ENCODE measurements around the gene UBE2J1.
"Not testable (repeated sequence)": the region's sequence is repeated elsewhere in the genome, so short reads cannot be mapped to it uniquely, and the experiment has no call there.

UBE2J1 gene

DNA sequence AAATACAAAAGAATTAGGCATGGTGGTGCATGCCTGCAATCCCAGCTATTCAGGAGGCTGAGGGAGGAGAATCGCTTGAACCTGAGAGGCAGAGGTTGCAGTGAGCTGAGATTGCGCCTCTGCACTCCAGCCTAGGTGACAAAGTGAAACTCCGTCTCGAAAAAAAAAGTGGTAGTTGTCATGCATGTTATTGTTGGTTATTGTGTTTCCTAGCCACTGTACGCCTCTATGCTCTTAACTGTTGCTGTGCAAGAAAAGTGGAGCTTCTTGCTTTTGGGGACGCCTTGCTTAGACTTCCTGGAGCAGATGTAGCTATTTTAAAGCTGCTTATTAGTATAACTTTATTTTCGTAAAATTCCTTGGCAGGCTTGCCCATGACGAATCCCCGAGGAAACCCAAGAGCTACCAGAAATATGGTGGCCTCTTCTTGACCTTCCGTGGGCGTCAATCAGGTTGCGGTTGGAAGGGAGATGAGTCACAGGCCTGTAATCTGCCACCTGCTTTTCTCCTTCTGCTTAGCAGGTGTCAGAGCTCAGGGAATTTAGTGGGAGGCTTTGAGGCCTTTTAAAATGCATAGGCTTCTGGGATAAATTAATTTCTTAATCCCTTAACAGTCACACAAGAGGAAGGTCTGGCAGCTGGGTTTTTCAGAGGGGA, 54.7 kb downstream of the UBE2J1 start:
- Histone ChIP-seq H4K20me1 (ENCODE audit: insufficient read depth, low read length) (no peaks in the 10 kb centered on the region), H3K79me2 (ENCODE audit: insufficient read depth, low read length) (no peaks in the 10 kb centered on the region), H3K9me3 (ENCODE audit: low read length) (no peaks in the 10 kb centered on the region), H3K9me2 (ENCODE audit: low read depth, low read length) (no peaks in the 10 kb centered on the region), H3K4me2 (ENCODE audit: low read length) (no peak overlapping the region), H3K9ac (ENCODE audit: low read length) (no peak overlapping the region), H3F3A (ENCODE audit: insufficient read depth, low read length) (no peaks in the 10 kb centered on the region), H3K27ac (ENCODE audit: low read depth, low read length, poor library complexity, severe bottlenecking) (no peak overlapping the region), H3K27me3 (ENCODE audit: insufficient read depth, low read length) (no peaks in the 10 kb centered on the region), H3K4me3 (ENCODE audit: low read depth, low read length, poor library complexity, severe bottlenecking) (no peak overlapping the region), H2AFZ (ENCODE audit: low read length) (no peak overlapping the region), H3K36me3 (ENCODE audit: insufficient read depth, low read length) (no peaks in the 10 kb centered on the region), H3K4me1 (ENCODE audit: insufficient read depth, low read length, severe bottlenecking) (peaks cover 15% of the 10 kb centered on the region)
- TF ChIP-seq CTCF (IDR thresholded peaks at IDR 0.05; ENCODE audit: low read length) (no peak), EZH2 (IDR thresholded peaks at IDR 0.05; ENCODE audit: borderline replicate concordance, low read length) (no peak)

GRCh38 chr6:89295981-89296380, 56.5 kb downstream of the UBE2J1 start:
- Histone ChIP-seq H3K4me2 (ENCODE audit: low read length) (no peak overlapping the region), H3K9me3 (ENCODE audit: low read length) (no peaks in the 10 kb centered on the region), H3K27ac (ENCODE audit: low read depth, low read length, poor library complexity, severe bottlenecking) (no peak overlapping the region), H4K20me1 (ENCODE audit: insufficient read depth, low read length) (no peaks in the 10 kb centered on the region), H3K79me2 (ENCODE audit: insufficient read depth, low read length) (no peaks in the 10 kb centered on the region), H3K4me1 (ENCODE audit: insufficient read depth, low read length, severe bottlenecking) (peaks cover 15% of the 10 kb centered on the region), H3K9me2 (ENCODE audit: low read depth, low read length) (no peaks in the 10 kb centered on the region), H2AFZ (ENCODE audit: low read length) (no peak overlapping the region), H3K36me3 (ENCODE audit: insufficient read depth, low read length) (no peaks in the 10 kb centered on the region), H3F3A (ENCODE audit: insufficient read depth, low read length) (no peaks in the 10 kb centered on the region), H3K4me3 (ENCODE audit: low read depth, low read length, poor library complexity, severe bottlenecking) (no peak overlapping the region), H3K9ac (ENCODE audit: low read length) (no peak overlapping the region), H3K27me3 (ENCODE audit: insufficient read depth, low read length) (no peaks in the 10 kb centered on the region)
- no peak for TF ChIP-seq EZH2 (IDR thresholded peaks at IDR 0.05; ENCODE audit: borderline replicate concordance, low read length)
- TF ChIP-seq CTCF (IDR thresholded peaks at IDR 0.05; ENCODE audit: low read length): no peak

- H3K27ac ChIP-seq (ENCODE audit: low read depth, low read length, poor library complexity, severe bottlenecking); H3K4me2 ChIP-seq (ENCODE audit: low read length); H4K20me1 ChIP-seq (ENCODE audit: insufficient read depth, low read length); H3K36me3 ChIP-seq (ENCODE audit: insufficient read depth, low read length); H2AFZ ChIP-seq (ENCODE audit: low read length); H3K9me3 ChIP-seq (ENCODE audit: low read length); H3K4me3 ChIP-seq (ENCODE audit: low read depth, low read length, poor library complexity, severe bottlenecking); H3F3A ChIP-seq (ENCODE audit: insufficient read depth, low read length); H3K79me2 ChIP-seq (ENCODE audit: insufficient read depth, low read length); H3K9me2 ChIP-seq (ENCODE audit: low read depth, low read length); H3K27me3 ChIP-seq (ENCODE audit: insufficient read depth, low read length); H3K9ac ChIP-seq (ENCODE audit: low read length): not testable (repeated sequence)
- H3K4me1 ChIP-seq (ENCODE audit: insufficient read depth, low read length, severe bottlenecking): peaks cover 15% of the 10 kb centered on the region
Observed at GRCh38 chr6:89295116-89295515, 57.4 kb downstream of the UBE2J1 start.

GRCh38 chr6:89291256-89291819, 61.2 kb downstream of the UBE2J1 start:
- no peak for TF ChIP-seq CTCF (IDR thresholded peaks at IDR 0.05; ENCODE audit: low read length)
- no peak for TF ChIP-seq EZH2 (IDR thresholded peaks at IDR 0.05; ENCODE audit: borderline replicate concordance, low read length)
- no peak overlapping the region for H2AFZ ChIP-seq (ENCODE audit: low read length)
- H3K9me2 ChIP-seq (ENCODE audit: low read depth, low read length): no peaks in the 10 kb centered on the region
- H3F3A ChIP-seq (ENCODE audit: insufficient read depth, low read length): no peaks in the 10 kb centered on the region
- H3K79me2 ChIP-seq (ENCODE audit: insufficient read depth, low read length): no peaks in the 10 kb centered on the region
- H3K4me1 ChIP-seq (ENCODE audit: insufficient read depth, low read length, severe bottlenecking): no peaks in the 10 kb centered on the region
- no peaks in the 10 kb centered on the region for H3K27me3 ChIP-seq (ENCODE audit: insufficient read depth, low read length)
- H3K9me3 ChIP-seq (ENCODE audit: low read length): no peaks in the 10 kb centered on the region
- H3K4me2 ChIP-seq (ENCODE audit: low read length): no peak overlapping the region
- H3K36me3 ChIP-seq (ENCODE audit: insufficient read depth, low read length): no peaks in the 10 kb centered on the region
- no peak overlapping the region for H3K4me3 ChIP-seq (ENCODE audit: low read depth, low read length, poor library complexity, severe bottlenecking)
- no peak overlapping the region for H3K27ac ChIP-seq (ENCODE audit: low read depth, low read length, poor library complexity, severe bottlenecking)
- H3K9ac ChIP-seq (ENCODE audit: low read length): no peak overlapping the region
- no peaks in the 10 kb centered on the region for H4K20me1 ChIP-seq (ENCODE audit: insufficient read depth, low read length)
